Thoracic aorta (tissue), 2 donors: ENCODE measurements around the gene PALMD. TPM values are rescaled to one million over a fixed set of nuclear protein-coding genes. Genes with fewer than 3 reads are reported as not detected.
A peak's percentile ranks its signal among the peaks of the same experiment; 100 is the strongest.

Experiments
- ATAC-seq: fragments of 150-250 bp; one replicate; pipeline ENCODE4 v1.8.0; 2017; ENCODE audit warnings: low read depth; ENCODE audit not compliant: insufficient number of reproducible peaks, low FRiP score
- DNase-seq: peaks from one replicate; pipeline ENCODE4 v3.0.0-alpha.2; 2020; ENCODE audit warnings: low spot score
- H3K27ac ChIP-seq, 2 donors: fragments of 200-600 bp; sonication (generic); 1 replicate in 1 of 2; 2 replicates in 1 of 2; pipeline ENCODE4 v1.5.1; 2016; ENCODE audit warnings: mild to moderate bottlenecking in 2 of 2, moderate library complexity in 2 of 2
- H3K27me3 ChIP-seq: fragments of 200-600 bp; sonication (generic); replicated peaks from 2 replicates; pipeline ENCODE4 v1.6.0; 2016; ENCODE audit warnings: mild to moderate bottlenecking; ENCODE audit not compliant: insufficient read depth
- H3K36me3 ChIP-seq: fragments of 200-600 bp; sonication (generic); one replicate; pipeline ENCODE4 v1.5.1; 2016
- H3K4me1 ChIP-seq, 2 donors: fragments of 200-600 bp; sonication (generic); 1 replicate in 1 of 2; 2 replicates in 1 of 2; pipeline versions ENCODE4 v1.5.1 to v1.6.0; 2016; ENCODE audit warnings: low read depth in 2 of 2, mild to moderate bottlenecking in 1 of 2; ENCODE audit not compliant: control insufficient read depth in 1 of 2
- H3K4me3 ChIP-seq: fragments of 200-600 bp; sonication (generic); 2 replicates; pipeline ENCODE4 v1.5.1; 2016; ENCODE audit warnings: mild to moderate bottlenecking
- H3K9me3 ChIP-seq: fragments of 200-600 bp; sonication (generic); 2 replicates; pipeline ENCODE4 v1.5.1; 2016
- total RNA-seq, 2 donors: library from RNA; depleted of rRNA; stranded (reverse); fragments of >200 nt; gene quantifications; one replicate each; pipeline versions ENCODE4 v1.1.0 to v1.2.3, GENCODE V29; 2016
- TF ChIP-seq, protein P1 (sequence below): fragments of 200-600 bp; sonication (generic); IDR thresholded peaks from one replicate; pipeline ENCODE4 v1.5.1; 2019; ENCODE audit warnings: antibody characterized with exemption

PALMD gene
- total RNA-seq, 2 donors from 2014 or later, result 23.3 to 24.1 TPM

DNA sequence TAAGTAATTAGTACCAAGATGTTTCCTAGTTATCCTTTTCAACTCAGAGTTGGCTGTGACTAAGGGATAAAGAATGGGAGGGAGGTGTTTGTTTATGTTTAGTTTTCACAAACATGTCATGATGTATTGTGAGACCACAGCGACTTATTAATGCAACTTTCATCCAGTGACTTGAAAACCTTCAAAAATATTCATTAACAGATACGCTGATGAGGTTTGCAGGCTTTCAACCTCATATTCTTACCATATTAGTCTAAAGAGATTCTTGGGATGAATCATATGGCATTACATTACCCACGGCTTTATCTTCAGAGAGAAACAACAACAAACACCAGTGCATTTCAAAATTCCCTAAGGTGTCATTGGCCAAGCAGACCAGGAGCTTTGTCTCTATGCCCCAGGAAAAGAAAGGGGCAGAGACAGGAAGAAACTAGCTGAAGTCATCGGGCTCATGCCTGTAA is 36.4 kb downstream of the PALMD start:
- TF ChIP-seq, protein P1, sequence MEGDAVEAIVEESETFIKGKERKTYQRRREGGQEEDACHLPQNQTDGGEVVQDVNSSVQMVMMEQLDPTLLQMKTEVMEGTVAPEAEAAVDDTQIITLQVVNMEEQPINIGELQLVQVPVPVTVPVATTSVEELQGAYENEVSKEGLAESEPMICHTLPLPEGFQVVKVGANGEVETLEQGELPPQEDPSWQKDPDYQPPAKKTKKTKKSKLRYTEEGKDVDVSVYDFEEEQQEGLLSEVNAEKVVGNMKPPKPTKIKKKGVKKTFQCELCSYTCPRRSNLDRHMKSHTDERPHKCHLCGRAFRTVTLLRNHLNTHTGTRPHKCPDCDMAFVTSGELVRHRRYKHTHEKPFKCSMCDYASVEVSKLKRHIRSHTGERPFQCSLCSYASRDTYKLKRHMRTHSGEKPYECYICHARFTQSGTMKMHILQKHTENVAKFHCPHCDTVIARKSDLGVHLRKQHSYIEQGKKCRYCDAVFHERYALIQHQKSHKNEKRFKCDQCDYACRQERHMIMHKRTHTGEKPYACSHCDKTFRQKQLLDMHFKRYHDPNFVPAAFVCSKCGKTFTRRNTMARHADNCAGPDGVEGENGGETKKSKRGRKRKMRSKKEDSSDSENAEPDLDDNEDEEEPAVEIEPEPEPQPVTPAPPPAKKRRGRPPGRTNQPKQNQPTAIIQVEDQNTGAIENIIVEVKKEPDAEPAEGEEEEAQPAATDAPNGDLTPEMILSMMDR, result no peak
- ATAC-seq (no peak), DNase-seq (no peak)
- no peaks in the 10 kb centered on the region for H3K9me3 ChIP-seq
- no peak overlapping the region for H3K27ac ChIP-seq
- no peaks in the 10 kb centered on the region for H3K36me3 ChIP-seq
- peaks cover 0 to 7% of the 10 kb centered on the region in 2 donors for H3K4me1 ChIP-seq
- no peak overlapping the region for H3K4me3 ChIP-seq
- no peaks in the 10 kb centered on the region for H3K27me3 ChIP-seq

DNA sequence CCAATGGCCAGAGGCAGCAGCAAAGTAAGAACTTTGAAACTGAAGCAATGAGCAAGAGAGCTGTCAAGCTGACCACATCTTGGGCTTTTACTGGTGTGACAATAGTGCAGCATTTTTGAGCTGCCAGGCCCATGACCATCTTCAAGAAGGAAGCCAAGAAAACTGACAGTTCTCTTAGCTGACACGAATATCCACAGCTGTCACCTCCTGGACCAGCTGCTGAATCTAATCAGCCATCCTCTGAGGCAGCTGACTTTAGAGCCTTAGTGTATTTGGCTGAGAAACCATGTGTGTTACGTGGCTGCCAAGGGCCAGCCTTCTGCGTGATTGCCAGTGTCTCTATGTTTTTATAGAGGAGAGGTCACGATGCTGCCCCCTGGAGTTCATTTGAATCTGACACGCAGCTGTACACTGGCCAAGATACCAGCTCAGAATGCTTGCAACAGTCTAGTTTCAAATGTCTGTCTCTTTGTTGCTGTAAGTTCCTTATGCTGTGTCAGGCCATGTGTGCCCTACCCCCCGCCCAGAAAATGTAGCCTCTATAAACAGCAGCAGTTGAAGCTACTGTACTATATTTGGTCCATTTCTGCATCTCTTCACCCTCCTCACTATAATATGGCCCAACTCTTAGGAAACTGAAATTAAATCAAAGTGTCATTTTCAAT is 39.7 kb downstream of the PALMD start:
- Histone ChIP-seq H3K9me3 (no peaks in the 10 kb centered on the region), H3K27ac (no peak overlapping the region), H3K4me3 (no peak overlapping the region), H3K27me3 (no peaks in the 10 kb centered on the region), H3K4me1 (peaks cover 0 to 7% of the 10 kb centered on the region in 2 donors), H3K36me3 (no peaks in the 10 kb centered on the region)
- peak; percentile 21 for DNase-seq
- ATAC-seq, result no peak
- TF ChIP-seq, protein P1, result no peak

DNA sequence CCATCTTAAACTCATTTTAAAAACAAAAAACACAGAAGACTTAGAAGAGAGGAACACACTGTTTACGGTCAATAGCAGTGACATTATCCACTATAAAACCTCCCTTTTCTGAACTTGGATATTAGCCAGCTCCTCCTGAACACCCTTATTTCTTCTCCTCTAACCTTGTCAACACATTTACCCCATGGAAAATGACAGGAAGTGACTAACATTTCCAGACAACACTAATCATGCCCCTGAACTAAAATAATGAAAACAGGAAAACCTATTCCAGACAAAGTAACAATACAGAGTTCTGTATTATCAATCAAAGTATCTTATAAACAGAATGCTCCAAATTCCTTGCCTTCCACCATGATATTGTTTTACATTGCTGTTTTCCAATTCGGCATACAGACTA is 45.3 kb downstream of the PALMD start:
- H3K9me3 ChIP-seq, result no peaks in the 10 kb centered on the region
- no peak overlapping the region for H3K27ac ChIP-seq
- ATAC-seq (no peak), DNase-seq (no peak)
- TF ChIP-seq, protein P1, result no peak
- no peak overlapping the region for H3K4me3 ChIP-seq
- no peaks in the 10 kb centered on the region for H3K27me3 ChIP-seq
- no peaks in the 10 kb centered on the region for H3K36me3 ChIP-seq
- no peaks in the 10 kb centered on the region for H3K4me1 ChIP-seq

DNA sequence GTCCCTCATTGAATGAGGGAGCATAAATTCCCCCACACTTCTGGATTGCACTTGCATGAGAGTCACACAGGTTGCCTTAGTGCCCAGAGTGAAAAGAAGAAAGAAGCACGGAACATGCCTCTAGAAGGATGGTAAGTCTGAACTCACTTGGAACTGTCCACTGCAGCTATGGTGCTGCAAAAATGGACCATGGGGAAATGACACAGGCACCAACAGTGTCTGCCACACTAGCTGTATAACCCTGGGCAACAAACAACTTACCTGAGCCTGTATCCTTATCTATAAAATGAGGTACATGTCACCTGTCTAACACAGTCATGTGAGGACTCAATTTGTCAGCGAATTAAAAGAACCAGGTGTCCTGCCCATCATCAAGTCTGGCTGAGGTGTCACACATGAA is 50.7 kb downstream of the PALMD start:
- ATAC-seq (no peak), DNase-seq (no peak)
- H3K36me3 ChIP-seq, result no peaks in the 10 kb centered on the region
- no peaks in the 10 kb centered on the region for H3K4me1 ChIP-seq
- no peak overlapping the region for H3K4me3 ChIP-seq
- TF ChIP-seq, protein P1, result no peak
- no peaks in the 10 kb centered on the region for H3K9me3 ChIP-seq
- no peak overlapping the region for H3K27ac ChIP-seq
- H3K27me3 ChIP-seq, result no peaks in the 10 kb centered on the region

DNA sequence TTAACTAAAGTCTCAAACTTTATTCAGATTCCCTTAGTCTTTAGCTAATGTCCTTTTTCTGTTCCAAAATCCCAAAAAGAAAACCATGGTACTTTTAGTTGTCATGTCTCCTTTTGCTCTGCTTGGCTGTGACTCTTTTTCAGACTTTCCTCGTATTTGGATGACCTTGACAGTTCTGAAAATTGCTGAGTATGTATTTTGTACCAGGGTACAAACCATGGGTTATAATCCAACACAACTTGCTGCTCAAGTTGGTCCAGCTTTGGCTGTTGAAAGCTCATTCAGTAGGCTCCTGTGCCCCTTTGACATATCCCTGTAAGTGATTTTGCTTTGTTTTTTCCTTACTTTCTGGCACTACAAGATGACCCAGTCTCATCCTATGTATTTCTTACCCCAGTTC is 51.7 kb downstream of the PALMD start:
- ATAC-seq, result no peak
- Histone ChIP-seq H3K4me1 (no peaks in the 10 kb centered on the region), H3K36me3 (no peaks in the 10 kb centered on the region), H3K27ac (no peak overlapping the region), H3K9me3 (no peaks in the 10 kb centered on the region), H3K27me3 (no peaks in the 10 kb centered on the region), H3K4me3 (no peak overlapping the region)
- TF ChIP-seq, protein P1, result no peak
- DNase-seq, result no peak
